Mesangial cell (primary cell): ENCODE data around the gene RBM4B. TPM values are rescaled to one million over a fixed set of nuclear protein-coding genes. Genes with fewer than 3 reads are reported as not detected.

ENCODE experiments used
- total RNA-seq: library from RNA; depleted of rRNA; stranded (reverse); fragments of >200 nt; gene quantifications from 2 replicates; pipeline ENCODE4 v1.2.3, GENCODE V29; 2015

RBM4B gene
- 11.9 and 14.2 TPM in 2 replicates for total RNA-seq

GRCh38 chr11:66677599-66678375 lies at the start of gene RBM4B:
TSS of gene RBM4B (minus strand) at chr11:66677887. CDS start at chr11:66677079, 808 bp downstream.

DNA sequence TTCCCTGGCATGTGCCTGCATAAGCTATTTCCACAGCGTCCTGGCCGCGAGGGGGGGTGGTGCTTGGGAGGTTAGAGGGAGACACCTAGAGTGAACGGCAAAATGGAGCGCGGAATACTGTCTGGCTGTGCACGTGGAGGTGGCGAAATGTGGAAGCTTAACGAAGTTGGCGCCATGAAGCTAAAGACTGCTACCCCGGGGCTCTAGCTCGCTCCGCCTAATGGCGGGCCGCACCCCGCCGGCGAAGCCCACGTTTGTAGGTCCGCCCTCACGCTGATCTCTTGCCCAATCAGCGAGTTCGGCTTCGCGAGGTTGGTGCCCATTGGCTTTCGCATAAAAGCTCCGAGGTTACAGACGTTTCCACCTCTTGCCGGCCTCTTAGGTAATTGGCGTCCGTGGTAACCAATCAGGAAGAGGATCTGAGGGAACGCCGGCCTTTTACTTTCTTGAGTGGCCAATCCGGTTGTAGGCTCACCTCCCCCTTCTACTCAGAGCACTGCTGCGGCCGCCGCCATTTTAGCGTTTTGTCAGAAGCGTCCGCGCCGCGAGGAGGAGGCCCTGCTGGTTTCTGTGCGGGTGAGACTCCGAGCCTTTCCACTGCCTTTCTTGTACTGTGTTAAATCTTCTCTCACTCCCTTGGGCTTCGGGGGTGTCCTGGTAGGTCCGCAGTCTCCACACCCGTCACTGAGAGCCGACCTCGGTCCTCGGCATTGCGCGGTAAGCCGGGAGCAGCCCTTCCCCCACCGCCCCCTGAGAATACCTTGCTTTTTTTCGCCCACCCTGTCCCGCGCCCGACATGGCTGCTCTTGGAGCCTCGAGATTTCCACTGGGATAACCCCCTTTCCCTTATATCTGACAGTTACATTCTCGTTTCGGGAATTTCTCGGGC lies 39.3 kb downstream of the RBM4B start, which contains the start of gene RBM4:
Gene RBM4 (plus strand): TSS at position 527 of the 889 bp plus-strand sequence. CDS start 1,009 bp downstream, outside the sequence.

GRCh38 chr11:66616379-66617154 lies 61.1 kb downstream of the RBM4B start, which contains the start of gene RBM14:
TSS of gene RBM14 (plus strand) at chr11:66616630. CDS start at chr11:66616721, 91 bp downstream.

Other genes with a start within 250 kb of the RBM4B start
- 46.9 and 71.0 TPM in 2 replicates for gene MRPL11, start 239.0 kb downstream of the RBM4B start, total RNA-seq
- 4.6 and 9.9 TPM in 2 replicates for gene PELI3, start 211.0 kb downstream of the RBM4B start, total RNA-seq
- gene DPP3, start 197.5 kb downstream of the RBM4B start, total RNA-seq: 75.4 and 101 TPM in 2 replicates
- gene BBS1, start 167.3 kb downstream of the RBM4B start, total RNA-seq: 24.9 and 52.4 TPM in 2 replicates
- 32.3 and 44.5 TPM in 2 replicates for gene ZDHHC24, start 131.8 kb downstream of the RBM4B start, total RNA-seq
- under 0.01 and 0.13 TPM in 2 replicates for gene ACTN3, start 131.0 kb downstream of the RBM4B start, total RNA-seq
- 9.6 and 61.5 TPM in 2 replicates for gene CTSF, start 109.3 kb downstream of the RBM4B start, total RNA-seq
- gene CCDC87, start 84.8 kb downstream of the RBM4B start, total RNA-seq: 0.16 and 0.76 TPM in 2 replicates
- gene CCS, start 84.7 kb downstream of the RBM4B start, total RNA-seq: 20.4 and 32.2 TPM in 2 replicates
- 34.5 and 52.3 TPM in 2 replicates for gene RBM14, start 61.3 kb downstream of the RBM4B start, total RNA-seq
- 100 and 155 TPM in 2 replicates for gene RBM4, start 39.2 kb downstream of the RBM4B start, total RNA-seq
- gene SPTBN2, start 51.3 kb upstream of the RBM4B start, total RNA-seq: 63.4 and 74.8 TPM in 2 replicates
- gene RCE1, start 165.6 kb upstream of the RBM4B start, total RNA-seq: 36.8 and 37.8 TPM in 2 replicates
- gene LRFN4, start 179.2 kb upstream of the RBM4B start, total RNA-seq: 58.9 and 60.3 TPM in 2 replicates